HUES48 (cell line): ENCODE data around the gene UGT1A8.

Experiments
- H3K27ac ChIP-seq: one replicate; pipeline ENCODE4 v1.7.0; 2013; ENCODE audit warnings: low read depth, low read length, inconsistent platforms
- H3K27me3 ChIP-seq: 2 replicates; pipeline ENCODE4 v1.6.1; 2013; ENCODE audit warnings: mild to moderate bottlenecking, low read length; ENCODE audit not compliant: control insufficient read depth, insufficient read depth
- H3K36me3 ChIP-seq: 2 replicates; pipeline ENCODE4 v1.6.1; 2013; ENCODE audit warnings: low read length; ENCODE audit not compliant: control insufficient read depth, insufficient read depth
- H3K4me1 ChIP-seq: 2 replicates; pipeline ENCODE4 v1.6.1; 2013; ENCODE audit warnings: mild to moderate bottlenecking, low read length; ENCODE audit not compliant: control insufficient read depth, insufficient read depth
- H3K4me3 ChIP-seq: 2 replicates; pipeline ENCODE4 v1.5.1; 2013; ENCODE audit warnings: mild to moderate bottlenecking, low read depth, low read length
- H3K9ac ChIP-seq: 2 replicates; pipeline ENCODE4 v1.6.1; 2013; ENCODE audit warnings: mild to moderate bottlenecking, low read depth, low read length, moderate library complexity
- H3K9me3 ChIP-seq: 2 replicates; pipeline ENCODE4 v1.6.1; 2013; ENCODE audit warnings: low read length; ENCODE audit not compliant: control insufficient read depth, insufficient read depth

The UGT1A8 gene

GRCh38 chr2:233764761-233765160 is 147.3 kb downstream of the UGT1A8 start:
- no peak overlapping the region for H3K4me3 ChIP-seq
- no peaks in the 10 kb centered on the region for H3K4me1 ChIP-seq
- no peak overlapping the region for H3K9ac ChIP-seq
- 0 out of 2 replicates have a peak, but pooled peaks cover 7% of the 10 kb centered on the region for H3K9me3 ChIP-seq
- no peaks in the 10 kb centered on the region for H3K27me3 ChIP-seq
- no peak overlapping the region for H3K27ac ChIP-seq
- H3K36me3 ChIP-seq = no peaks in the 10 kb centered on the region

GRCh38 chr2:233766416-233766815 is 149.0 kb downstream of the UGT1A8 start:
- Histone ChIP-seq H3K9ac (no peak overlapping the region), H3K27ac (no peak overlapping the region), H3K27me3 (no peaks in the 10 kb centered on the region), H3K4me1 (no peaks in the 10 kb centered on the region), H3K4me3 (no peak overlapping the region), H3K36me3 (no peaks in the 10 kb centered on the region), H3K9me3 (no peaks in the 10 kb centered on the region)

GRCh38 chr2:233768076-233768475 is 150.6 kb downstream of the UGT1A8 start:
- H3K36me3 ChIP-seq = no peaks in the 10 kb centered on the region
- no peaks in the 10 kb centered on the region for H3K4me1 ChIP-seq
- H3K9ac ChIP-seq = no peak overlapping the region
- H3K4me3 ChIP-seq = no peak overlapping the region
- H3K27me3 ChIP-seq = no peaks in the 10 kb centered on the region
- H3K27ac ChIP-seq = no peak overlapping the region
- no peaks in the 10 kb centered on the region for H3K9me3 ChIP-seq

GRCh38 chr2:233769260-233769659 is 151.8 kb downstream of the UGT1A8 start:
- no peak overlapping the region for H3K27ac ChIP-seq
- H3K9ac ChIP-seq = no peak overlapping the region
- no peaks in the 10 kb centered on the region for H3K4me1 ChIP-seq
- no peaks in the 10 kb centered on the region for H3K36me3 ChIP-seq
- no peak overlapping the region for H3K4me3 ChIP-seq
- H3K9me3 ChIP-seq = no peaks in the 10 kb centered on the region
- H3K27me3 ChIP-seq = no peaks in the 10 kb centered on the region

- Histone ChIP-seq H3K4me3 (no peak overlapping the region), H3K4me1 (no peaks in the 10 kb centered on the region), H3K27me3 (no peaks in the 10 kb centered on the region), H3K36me3 (no peaks in the 10 kb centered on the region), H3K9ac (no peak overlapping the region), H3K27ac (no peak overlapping the region), H3K9me3 (peaks cover 13% of the 10 kb centered on the region)
These were observed 154.7 kb downstream of the UGT1A8 start for GRCh38 chr2:233772153-233772552.

DNA sequence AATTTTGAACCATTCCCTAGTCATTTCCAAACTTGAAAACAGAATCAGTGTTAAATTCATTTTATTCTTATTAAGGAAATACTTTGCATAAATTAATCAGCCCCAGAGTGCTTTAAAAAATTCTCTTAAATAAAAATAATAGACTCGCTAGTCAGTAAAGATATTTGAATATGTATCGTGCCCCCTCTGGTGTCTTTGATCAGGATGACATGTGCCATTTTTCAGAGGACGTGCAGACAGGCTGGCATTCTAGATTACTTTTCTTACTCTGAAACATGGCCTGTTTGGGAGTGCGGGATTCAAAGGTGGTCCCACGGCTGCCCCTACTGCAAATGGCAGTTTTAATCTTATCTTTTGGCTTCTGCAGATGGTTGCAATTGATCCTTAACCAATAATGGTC is 155.2 kb downstream of the UGT1A8 start:
- Histone ChIP-seq H3K36me3 (no peaks in the 10 kb centered on the region), H3K27ac (no peak overlapping the region), H3K4me1 (no peaks in the 10 kb centered on the region), H3K9ac (no peak overlapping the region), H3K9me3 (peaks cover 17% of the 10 kb centered on the region), H3K4me3 (no peak overlapping the region), H3K27me3 (no peaks in the 10 kb centered on the region)

- Histone ChIP-seq H3K4me1 (no peaks in the 10 kb centered on the region), H3K4me3 (no peak overlapping the region), H3K27me3 (no peaks in the 10 kb centered on the region), H3K27ac (no peak overlapping the region), H3K9me3 (peaks cover 17% of the 10 kb centered on the region), H3K9ac (no peak overlapping the region), H3K36me3 (no peaks in the 10 kb centered on the region)
These were observed 156.4 kb downstream of the UGT1A8 start for GRCh38 chr2:233773854-233774253.

- Histone ChIP-seq H3K27me3 (no peaks in the 10 kb centered on the region), H3K9me3 (peaks cover 24% of the 10 kb centered on the region), H3K9ac (no peak overlapping the region), H3K36me3 (no peaks in the 10 kb centered on the region), H3K27ac (no peak overlapping the region), H3K4me3 (no peak overlapping the region), H3K4me1 (no peaks in the 10 kb centered on the region)
These were observed 158.0 kb downstream of the UGT1A8 start for GRCh38 chr2:233775414-233775813.

DNA sequence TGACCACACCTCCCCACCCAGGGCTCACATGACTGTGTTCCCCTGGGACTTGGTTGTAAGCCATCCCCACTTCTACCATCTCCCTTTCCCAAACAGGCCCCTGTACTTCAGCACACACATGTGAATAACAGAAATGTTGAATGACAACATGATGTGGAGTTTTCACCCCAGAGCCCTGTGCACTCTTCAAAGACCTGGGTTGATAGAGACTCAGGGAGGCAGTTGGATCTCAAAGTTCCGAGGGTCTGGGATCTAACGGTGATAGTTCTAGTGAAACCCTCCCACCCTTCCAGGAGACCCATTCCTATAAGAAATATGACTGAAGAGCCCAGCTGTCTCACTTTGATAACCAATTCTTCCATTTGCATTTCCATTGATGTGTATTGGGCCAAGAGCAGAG is 160.6 kb downstream of the UGT1A8 start, which contains the start of gene MROH2A:
TSS of gene MROH2A (plus strand) at position 301 of the 400 bp plus-strand sequence. CDS start 1,029 bp downstream, outside the sequence.
- Histone ChIP-seq H3K27me3 (no peaks in the 10 kb centered on the region), H3K4me3 (no peak within 1 kb of the TSS), H3K36me3 (no peaks in the 10 kb centered on the region), H3K9me3 (peaks cover 26% of the 10 kb centered on the region), H3K4me1 (no peaks in the 10 kb centered on the region), H3K27ac (no peak within 1 kb of the TSS), H3K9ac (no peak within 1 kb of the TSS)

GRCh38 chr2:233779722-233780121 is 162.3 kb downstream of the UGT1A8 start:
- Histone ChIP-seq H3K27ac (no peak overlapping the region), H3K4me1 (no peaks in the 10 kb centered on the region), H3K9me3 (peaks cover 26% of the 10 kb centered on the region), H3K9ac (no peak overlapping the region), H3K36me3 (no peaks in the 10 kb centered on the region), H3K27me3 (no peaks in the 10 kb centered on the region), H3K4me3 (no peak overlapping the region)

DNA sequence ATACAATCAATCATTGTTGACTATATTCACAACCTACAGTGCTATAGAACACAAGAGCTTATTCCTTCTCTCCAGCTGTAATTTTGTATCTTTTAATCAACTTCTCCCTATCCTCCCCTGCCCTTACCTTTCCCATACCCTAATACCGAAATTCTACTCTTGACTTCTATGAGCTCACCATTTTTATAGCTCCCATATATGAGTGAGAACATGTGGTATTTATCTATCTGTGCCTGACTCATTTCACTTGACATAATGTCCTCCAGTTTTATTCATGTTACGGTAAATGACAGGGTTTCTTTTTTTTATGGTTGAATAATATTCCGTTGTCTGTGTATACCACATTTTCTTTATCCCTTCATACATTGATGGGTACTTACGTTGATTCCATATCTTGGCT is 163.3 kb downstream of the UGT1A8 start:
- Histone ChIP-seq H3K27me3 (no peaks in the 10 kb centered on the region), H3K9me3 (peaks cover 21% of the 10 kb centered on the region), H3K4me3 (no peak overlapping the region)

DNA sequence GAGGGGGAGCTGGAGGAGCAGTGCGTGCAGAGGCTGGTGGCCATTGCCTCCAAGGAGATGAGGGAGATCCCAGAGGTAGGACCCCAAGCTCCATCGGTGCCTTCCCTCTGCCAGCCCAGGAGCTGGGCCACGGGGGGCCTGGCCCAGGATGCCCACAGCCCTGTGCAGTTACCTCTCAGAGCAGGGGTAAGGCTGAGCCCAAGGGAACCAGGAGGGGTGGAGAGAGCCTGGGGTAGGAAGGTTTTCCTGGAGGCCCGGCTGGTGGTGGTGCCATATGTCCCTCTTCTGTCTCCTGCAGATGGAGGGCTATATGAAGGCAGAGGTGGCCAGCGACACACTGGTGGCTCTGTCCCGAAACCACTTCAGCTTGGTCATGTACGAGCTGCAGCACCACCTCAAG is 172.1 kb downstream of the UGT1A8 start:
- Histone ChIP-seq H3K9me3 (no peaks in the 10 kb centered on the region; the same call in 1 of the 2 replicates), H3K9ac (no peak overlapping the region), H3K4me1 (no peaks in the 10 kb centered on the region), H3K27me3 (no peaks in the 10 kb centered on the region), H3K36me3 (no peaks in the 10 kb centered on the region), H3K27ac (no peak overlapping the region), H3K4me3 (no peak overlapping the region)

More for the DNA sequence above, 163.3 kb downstream of the UGT1A8 start:
- no peak overlapping the region for H3K27ac ChIP-seq
- no peaks in the 10 kb centered on the region for H3K4me1 ChIP-seq
- no peaks in the 10 kb centered on the region for H3K36me3 ChIP-seq
- H3K9ac ChIP-seq = no peak overlapping the region
